Astrocyte of the spinal cord (primary cell): Measurements from ENCODE around the gene WNK2.

Experiments used
- DNase-seq: peaks from one replicate; pipeline ENCODE4 v3.0.0; 2011; ENCODE audit warnings: low read depth, low spot score
- H3K4me3 ChIP-seq: 2 replicates; pipeline ENCODE4 v1.5.1; 2011; ENCODE audit warnings: low read depth, mild to moderate bottlenecking, low read length, moderate library complexity
- in situ Hi-C: cut with HindIII; loops from 2 replicates; pipeline ENCODE4 v1.10.0; 2017; ENCODE audit warnings: low sequenced_read_pairs
- TF ChIP-seq, protein P1 (sequence below): IDR thresholded peaks from 2 replicates; pipeline ENCODE4 v1.5.1; 2012; ENCODE audit warnings: low read depth, mild to moderate bottlenecking, low read length, inconsistent platforms

WNK2 gene

GRCh38 chr9:93180938-93181337 is 3.0 kb upstream of the WNK2 start:
- no peak for DNase-seq
- TF ChIP-seq, protein P1, sequence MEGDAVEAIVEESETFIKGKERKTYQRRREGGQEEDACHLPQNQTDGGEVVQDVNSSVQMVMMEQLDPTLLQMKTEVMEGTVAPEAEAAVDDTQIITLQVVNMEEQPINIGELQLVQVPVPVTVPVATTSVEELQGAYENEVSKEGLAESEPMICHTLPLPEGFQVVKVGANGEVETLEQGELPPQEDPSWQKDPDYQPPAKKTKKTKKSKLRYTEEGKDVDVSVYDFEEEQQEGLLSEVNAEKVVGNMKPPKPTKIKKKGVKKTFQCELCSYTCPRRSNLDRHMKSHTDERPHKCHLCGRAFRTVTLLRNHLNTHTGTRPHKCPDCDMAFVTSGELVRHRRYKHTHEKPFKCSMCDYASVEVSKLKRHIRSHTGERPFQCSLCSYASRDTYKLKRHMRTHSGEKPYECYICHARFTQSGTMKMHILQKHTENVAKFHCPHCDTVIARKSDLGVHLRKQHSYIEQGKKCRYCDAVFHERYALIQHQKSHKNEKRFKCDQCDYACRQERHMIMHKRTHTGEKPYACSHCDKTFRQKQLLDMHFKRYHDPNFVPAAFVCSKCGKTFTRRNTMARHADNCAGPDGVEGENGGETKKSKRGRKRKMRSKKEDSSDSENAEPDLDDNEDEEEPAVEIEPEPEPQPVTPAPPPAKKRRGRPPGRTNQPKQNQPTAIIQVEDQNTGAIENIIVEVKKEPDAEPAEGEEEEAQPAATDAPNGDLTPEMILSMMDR: no peak

GRCh38 chr9:93181672-93182435 is 2.1 kb upstream of the WNK2 start:
- H3K4me3 ChIP-seq: no peak overlapping the region
- in situ Hi-C loops: no loop called here
- TF ChIP-seq, protein P1: no peak
- DNase-seq: no peak

More at GRCh38 chr9:93180938-93181337, 3.0 kb upstream of the WNK2 start:
- no peak overlapping the region for H3K4me3 ChIP-seq
- in situ Hi-C loops: no loop called here

DNA sequence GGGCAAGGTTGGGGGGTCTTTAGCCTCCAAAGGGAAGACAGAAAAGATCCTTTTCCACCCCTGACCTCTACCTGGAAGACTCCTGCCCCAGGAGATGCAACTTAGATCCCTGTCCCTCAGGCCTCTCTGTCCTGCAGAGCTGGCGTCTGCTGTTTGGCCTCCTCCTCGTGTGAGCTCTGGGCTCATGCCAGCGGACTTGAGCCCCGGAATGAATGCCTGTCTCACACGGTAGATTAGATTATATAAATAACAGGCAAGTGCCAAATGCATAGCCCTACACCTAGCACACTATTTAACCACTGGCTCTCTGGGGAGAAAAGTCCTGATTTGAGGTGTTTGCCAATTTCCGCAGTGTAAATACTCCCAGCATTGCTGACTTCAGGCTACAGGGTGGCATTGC is 1.4 kb upstream of the WNK2 start:
- H3K4me3 ChIP-seq: no peak overlapping the region
- TF ChIP-seq, protein P1: no peak
- DNase-seq: no peak
- in situ Hi-C loops: no loop called here

DNA sequence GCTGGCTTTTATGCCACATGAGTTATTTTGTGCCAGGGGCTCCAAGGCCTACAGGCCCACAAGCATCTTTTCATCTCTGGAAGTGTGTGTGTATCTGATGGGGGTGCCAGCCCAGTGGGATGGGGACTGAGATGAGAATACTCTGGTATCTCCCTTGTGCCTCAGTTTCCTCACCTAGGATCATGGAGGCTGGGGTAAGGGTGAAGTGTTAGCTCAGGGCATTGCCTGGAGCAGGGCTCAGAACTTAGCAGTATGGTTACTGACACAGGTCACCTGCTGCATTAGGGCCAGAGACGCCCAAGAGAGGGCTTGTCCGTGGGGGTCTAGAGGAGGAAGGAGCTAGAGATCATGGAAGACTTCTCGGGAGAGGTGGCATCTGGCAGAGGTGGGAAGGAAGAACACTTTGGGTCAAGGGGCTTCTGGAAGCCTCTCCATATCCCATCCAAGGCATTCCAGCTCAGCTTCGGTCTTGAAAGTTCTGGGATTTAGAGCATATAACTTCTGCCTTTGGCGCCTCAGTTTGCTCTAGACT is 742 bp upstream of the WNK2 start:
- TF ChIP-seq, protein P1: no peak
- no peak for DNase-seq
- in situ Hi-C loops: no loop called here
- no peak overlapping the region for H3K4me3 ChIP-seq

DNA sequence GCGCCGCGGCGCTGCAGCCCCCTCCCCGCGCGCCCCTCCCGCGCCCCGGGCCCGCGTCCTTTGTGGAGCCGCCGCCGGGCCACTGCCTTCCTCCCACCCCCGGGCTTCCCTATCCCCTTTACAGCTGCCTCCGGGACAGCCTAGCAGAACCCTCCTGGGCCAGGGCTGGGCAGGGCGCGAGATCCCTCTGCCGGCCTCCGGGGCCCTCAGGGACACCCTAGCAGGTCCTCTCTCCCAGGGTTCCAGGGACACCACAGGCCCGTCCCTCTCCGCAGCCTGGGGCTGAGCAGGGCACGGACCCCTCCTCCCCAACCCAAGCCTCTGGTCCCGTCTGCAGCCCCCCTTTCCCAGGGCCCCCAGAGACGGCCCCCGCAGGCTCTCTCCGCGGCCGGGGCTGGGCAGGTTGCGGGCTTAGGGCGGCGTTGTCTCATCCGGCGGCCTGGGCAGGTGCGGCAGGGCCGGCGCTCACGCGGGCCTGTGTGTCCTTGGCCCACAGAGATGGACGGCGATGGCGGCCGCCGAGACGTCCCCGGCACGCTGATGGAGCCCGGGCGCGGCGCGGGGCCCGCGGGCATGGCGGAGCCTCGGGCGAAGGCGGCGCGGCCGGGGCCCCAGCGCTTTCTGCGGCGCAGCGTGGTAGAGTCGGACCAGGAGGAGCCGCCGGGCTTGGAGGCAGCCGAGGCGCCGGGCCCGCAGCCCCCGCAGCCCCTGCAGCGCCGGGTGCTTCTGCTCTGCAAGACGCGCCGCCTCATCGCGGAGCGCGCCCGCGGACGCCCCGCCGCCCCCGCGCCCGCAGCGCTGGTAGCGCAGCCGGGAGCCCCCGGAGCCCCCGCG is 710 bp downstream of the WNK2 start:
- in situ Hi-C loops: no loop called here
- no peak overlapping the region for H3K4me3 ChIP-seq
- no peak for DNase-seq
- TF ChIP-seq, protein P1: no peak

DNA sequence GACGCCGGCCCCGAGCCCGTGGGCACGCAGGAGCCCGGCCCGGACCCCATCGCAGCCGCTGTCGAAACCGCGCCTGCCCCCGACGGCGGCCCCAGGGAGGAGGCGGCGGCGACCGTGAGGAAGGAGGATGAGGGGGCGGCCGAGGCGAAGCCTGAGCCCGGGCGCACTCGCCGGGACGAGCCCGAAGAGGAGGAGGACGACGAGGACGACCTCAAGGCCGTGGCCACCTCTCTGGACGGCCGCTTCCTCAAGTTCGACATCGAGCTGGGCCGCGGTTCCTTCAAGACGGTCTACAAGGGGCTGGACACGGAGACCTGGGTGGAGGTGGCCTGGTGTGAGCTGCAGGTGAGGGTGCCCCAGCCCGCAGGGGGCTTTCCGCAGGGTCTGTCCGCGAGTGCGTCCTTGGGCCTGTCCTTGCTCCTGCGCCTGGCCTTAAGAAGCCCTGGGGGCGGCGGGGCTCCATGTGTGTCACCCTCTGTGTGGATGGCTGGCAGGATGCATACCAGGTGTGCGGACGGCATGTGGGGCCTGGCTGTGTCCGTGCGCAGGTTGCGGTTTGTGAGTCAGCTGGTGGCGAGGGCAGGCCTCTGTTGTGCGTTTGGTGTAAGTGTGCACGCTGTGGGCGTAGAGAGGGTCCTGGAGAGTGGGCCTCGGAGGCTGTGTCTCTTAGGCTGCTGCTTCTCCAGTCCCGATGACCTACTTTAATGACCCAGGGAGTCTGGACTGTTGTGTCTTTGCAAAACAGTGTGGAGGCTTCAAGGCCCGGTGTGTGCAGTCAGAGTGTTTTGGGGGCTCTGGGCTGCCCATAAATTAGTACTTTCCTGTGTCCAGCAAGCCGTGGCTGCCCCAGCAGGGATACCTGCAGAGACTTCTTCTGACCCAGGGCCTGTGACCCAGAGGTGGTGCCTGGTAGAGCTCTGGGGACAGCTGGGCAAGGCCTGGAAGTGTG is 1.6 kb downstream of the WNK2 start:
- DNase-seq: no peak
- H3K4me3 ChIP-seq: no peak overlapping the region
- in situ Hi-C loops: no loop called here
- TF ChIP-seq, protein P1: no peak
